ENCODE measurements around the gene CD19.

DNA sequence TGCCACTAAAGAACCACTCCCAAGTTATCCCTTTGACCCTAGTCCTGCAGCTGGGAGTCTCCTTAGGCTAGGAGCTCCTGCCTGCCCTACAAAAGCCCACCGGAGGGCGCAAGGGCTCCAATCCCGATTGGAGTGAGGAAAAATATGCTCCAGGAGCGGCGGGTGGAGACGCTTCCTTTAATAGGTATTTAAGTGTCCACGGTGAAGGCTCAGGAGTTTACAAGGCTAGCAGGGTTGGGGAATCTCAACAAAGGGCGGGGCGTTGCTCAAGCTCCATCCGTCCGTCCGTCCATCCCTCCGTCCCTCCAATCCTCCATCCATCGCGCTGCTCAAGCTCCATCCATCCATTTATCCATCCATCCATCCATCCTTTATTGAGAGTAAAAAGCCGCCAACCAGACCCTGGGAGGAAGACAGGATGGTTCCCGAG lies 42.3 kb downstream of the CD19 start:
- peak in 1 of 3 experiments; percentile 38 for TF ChIP-seq CTCF (IDR thresholded peaks at IDR 0.05)
- no peak for TF ChIP-seq POLR2AphosphoS5 (IDR thresholded peaks at IDR 0.05; ENCODE audit: insufficient read depth in 1 of 2, low read depth in 1 of 2)
- no peak for TF ChIP-seq POLR2A (IDR thresholded peaks at IDR 0.05)
